GM18868 (cell line): Measurements from ENCODE around the gene NISCH.

ENCODE experiments used
- ATAC-seq: cut with Tn5 transposase; IDR thresholded peaks from one replicate; pipeline ENCODE4 v1.9.1; 2021; ENCODE audit warnings: mild to moderate bottlenecking, moderate library complexity; ENCODE audit not compliant: unreplicated experiment

Gene NISCH

GRCh38 chr3:52509753-52510328, 54.4 kb downstream of the NISCH start:
- no peak for ATAC-seq

DNA sequence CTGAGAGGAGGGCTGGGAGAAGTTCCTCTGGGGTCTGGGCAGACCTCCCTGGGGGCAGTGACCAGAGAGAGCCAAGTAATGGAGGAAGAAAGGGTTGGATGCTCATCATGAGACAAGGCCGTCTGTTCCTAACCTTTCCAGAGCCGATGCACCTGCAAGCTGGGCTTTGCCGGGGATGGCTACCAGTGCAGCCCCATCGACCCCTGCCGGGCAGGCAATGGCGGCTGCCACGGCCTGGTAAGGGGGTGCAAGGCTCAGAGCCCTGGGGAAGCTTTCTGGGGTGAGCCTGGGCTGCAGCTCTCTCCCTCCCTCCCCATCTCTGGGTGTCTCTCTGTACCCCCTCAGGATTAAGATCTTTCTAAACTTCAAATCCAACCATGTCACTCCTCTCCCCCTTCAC, 56.1 kb downstream of the NISCH start:
- no peak for ATAC-seq

DNA sequence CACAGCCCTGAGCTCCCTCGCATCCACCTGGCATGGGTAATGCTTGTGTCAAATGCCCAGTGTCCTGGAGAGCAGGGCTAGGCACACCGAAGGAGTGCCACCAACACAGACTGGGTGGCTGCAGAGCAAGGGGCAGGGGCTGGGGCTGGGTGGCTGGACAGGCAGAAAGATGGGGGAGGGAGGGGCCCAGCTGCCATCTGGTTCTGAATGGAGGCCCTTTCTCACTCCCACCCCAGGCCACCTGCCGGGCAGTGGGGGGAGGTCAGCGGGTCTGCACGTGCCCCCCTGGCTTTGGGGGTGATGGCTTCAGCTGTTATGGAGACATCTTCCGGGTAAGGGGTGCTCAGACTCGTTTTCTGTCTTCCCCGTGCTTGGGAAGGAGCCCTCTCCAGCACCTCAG, 56.7 kb downstream of the NISCH start:
- ATAC-seq = no peak

- no peak for ATAC-seq
Measured at GRCh38 chr3:52512727-52513126, 57.3 kb downstream of the NISCH start.

- no peak for ATAC-seq
Measured at GRCh38 chr3:52513281-52513680, 57.9 kb downstream of the NISCH start.

DNA sequence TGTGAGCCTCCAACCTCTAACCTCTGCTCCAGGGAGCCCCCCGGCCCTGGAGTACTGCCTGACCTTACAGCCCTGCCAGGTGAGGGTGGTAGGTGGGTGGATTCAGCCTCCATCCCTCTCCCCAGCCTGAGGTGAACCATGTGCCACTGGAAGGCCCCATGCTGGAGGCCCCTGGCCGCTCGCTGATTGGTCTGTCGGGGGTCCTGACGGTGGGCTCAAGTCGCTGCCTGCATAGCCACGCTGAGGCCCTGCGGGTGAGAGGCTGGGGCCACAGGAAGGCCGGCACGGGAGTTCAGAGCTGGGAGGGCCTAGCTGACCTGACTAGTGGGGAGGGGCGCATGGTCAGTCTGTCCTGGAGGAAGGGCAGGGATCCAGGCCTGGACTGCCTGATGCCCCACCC, 59.2 kb downstream of the NISCH start:
- no peak for ATAC-seq

- no peak for ATAC-seq
Measured at GRCh38 chr3:52515192-52515591, 59.8 kb downstream of the NISCH start.

GRCh38 chr3:52516509-52517195, 61.2 kb downstream of the NISCH start:
- no peak for ATAC-seq

GRCh38 chr3:52517796-52518722, 62.7 kb downstream of the NISCH start:
- no peak for ATAC-seq

DNA sequence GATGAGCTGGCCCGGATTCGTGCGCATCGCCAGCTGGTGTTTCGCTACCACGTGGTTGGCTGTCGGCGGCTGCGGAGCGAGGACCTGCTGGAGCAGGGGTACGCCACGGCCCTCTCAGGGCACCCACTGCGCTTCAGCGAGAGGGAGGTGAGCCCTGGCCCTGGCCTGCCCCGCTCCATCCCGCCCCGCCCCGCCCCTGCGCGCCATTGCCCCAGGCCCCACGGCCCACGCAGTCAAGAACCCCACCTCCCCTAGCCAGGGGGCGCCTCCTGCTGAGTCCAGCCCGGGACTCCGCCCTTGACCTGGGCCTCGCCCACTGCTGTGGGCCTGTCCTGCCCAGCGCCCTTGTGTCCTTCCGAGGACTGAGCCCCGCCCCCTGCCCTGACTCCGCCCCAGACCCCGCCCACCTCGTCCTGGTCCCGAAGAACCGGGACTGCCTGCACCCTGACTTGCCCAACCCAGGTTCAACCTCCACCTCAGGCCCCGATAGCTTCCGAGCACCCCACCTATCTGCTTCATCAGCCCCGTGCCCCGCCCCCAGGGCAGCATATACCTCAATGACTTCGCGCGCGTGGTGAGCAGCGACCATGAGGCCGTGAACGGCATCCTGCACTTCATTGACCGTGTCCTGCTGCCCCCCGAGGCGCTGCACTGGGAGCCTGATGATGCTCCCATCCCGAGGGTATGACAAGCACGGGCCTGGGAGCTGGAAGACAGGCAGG, 63.5 kb downstream of the NISCH start:
- ATAC-seq = no peak

DNA sequence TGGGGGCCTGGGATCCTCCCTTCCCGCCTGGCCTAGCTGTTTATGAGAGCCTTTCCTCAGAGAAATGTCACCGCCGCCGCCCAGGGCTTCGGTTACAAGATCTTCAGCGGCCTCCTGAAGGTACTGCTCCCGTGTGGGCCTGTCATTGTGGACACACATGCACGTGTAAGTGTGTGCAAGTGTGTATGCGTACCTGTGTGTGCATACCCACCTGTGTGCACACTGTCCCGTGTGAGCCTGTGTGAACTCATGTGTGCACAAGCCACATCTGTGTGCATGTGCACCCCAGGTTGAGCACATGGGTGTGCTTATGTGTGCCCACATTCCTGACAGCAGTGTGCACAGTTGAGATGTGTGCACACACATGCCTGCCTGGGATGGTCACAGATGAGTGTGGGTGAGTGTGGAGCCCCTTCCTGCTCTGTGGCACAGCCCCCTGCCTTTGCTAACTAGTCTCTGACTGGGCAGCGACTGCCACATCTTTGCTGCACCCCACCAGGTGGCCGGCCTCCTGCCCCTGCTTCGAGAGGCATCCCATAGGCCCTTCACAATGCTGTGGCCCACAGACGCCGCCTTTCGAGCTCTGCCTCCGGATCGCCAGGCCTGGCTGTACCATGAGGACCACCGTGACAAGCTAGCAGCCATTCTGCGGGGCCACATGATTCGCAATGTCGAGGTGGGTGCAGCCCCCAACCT, 64.2 kb downstream of the NISCH start:
- ATAC-seq = no peak

DNA sequence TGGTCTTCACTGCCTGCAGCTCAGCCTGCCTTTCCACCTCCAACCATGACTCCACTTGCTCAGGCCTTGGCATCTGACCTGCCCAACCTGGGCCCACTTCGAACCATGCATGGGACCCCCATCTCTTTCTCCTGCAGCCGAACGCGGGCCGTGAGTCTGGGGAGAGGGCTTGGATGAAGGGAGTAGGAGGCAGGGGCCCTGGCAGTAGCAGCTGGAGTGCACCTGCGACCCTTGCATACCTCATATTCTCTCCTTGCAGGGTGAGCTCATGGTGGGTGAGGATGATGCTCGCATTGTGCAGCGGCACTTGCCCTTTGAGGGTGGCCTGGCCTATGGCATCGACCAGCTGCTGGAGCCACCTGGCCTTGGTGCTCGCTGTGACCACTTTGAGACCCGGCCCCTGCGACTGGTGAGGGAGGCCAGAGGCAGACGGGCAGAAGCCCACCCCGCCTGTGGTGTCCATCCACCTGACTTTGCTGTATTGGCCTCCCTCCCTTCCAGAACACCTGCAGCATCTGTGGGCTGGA, 64.8 kb downstream of the NISCH start:
- no peak for ATAC-seq

GRCh38 chr3:52520716-52521487, 65.5 kb downstream of the NISCH start:
- no peak for ATAC-seq

GRCh38 chr3:52521488-52521824, 66.1 kb downstream of the NISCH start:
- no peak for ATAC-seq

- no peak for ATAC-seq
Measured at GRCh38 chr3:52521881-52522650, 66.7 kb downstream of the NISCH start.

DNA sequence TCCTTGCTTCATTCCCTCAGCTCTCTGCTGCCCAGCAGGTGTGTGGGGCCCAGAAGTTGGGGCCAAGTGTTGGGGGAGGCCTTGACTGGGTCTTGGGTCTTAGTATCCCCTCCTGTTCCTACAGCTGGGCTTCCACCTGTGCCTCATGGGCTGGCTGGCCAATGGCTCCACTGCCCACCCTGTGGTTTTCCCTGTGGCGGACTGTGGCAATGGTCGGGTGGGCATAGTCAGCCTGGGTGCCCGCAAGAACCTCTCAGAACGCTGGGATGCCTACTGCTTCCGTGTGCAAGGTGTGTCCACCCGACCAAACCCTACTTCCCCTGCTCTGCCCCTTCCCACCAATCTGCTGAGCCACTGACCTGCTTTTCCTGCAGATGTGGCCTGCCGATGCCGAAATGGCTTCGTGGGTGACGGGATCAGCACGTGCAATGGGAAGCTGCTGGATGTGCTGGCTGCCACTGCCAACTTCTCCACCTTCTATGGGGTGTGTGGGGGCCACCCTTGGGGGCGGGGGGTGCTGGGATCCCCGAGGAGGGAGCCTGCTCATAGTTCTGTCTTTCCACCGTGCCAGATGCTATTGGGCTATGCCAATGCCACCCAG, 67.3 kb downstream of the NISCH start:
- no peak for ATAC-seq

DNA sequence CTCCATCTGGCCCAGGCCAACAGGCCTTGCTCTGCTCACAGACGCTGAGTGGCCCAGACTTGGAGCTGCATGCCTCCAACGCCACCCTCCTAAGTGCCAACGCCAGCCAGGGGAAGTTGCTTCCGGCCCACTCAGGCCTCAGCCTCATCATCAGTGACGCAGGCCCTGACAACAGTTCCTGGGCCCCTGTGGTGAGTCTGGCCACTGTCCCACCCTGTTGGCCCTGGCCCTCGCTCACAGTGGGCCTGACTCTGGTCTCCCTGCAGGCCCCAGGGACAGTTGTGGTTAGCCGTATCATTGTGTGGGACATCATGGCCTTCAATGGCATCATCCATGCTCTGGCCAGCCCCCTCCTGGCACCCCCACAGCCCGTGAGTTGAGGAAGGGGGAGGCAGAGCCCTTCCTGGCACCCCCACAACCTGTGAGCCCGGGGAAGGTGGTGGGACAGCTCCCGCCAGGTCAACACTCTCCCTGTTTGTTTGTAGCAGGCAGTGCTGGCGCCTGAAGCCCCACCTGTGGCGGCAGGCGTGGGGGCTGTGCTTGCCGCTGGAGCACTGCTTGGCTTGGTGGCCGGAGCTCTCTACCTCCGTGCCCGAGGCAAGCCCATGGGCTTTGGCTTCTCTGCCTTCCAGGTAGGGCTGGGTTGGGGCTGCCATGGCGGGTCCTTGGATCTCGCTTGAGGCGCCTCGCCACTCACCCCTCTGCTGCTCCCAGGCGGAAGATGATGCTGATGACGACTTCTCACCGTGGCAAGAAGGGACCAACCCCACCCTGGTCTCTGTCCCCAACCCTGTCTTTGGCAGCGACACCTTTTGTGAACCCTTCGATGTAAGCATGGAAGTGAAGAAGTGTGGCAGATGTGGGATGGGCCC, 68.2 kb downstream of the NISCH start:
- ATAC-seq = no peak
